ELF-1 (cell line): ENCODE measurements around the gene CDC42BPA.
"Not testable (repeated sequence)": the region's sequence is repeated elsewhere in the genome, so short reads cannot be mapped to it uniquely, and the experiment has no call there.

ENCODE experiments used
- DNase-seq: peaks from one replicate; pipeline ENCODE4 v3.0.0-alpha.2; 2016; ENCODE audit warnings: low read depth, low spot score

The CDC42BPA gene

DNA sequence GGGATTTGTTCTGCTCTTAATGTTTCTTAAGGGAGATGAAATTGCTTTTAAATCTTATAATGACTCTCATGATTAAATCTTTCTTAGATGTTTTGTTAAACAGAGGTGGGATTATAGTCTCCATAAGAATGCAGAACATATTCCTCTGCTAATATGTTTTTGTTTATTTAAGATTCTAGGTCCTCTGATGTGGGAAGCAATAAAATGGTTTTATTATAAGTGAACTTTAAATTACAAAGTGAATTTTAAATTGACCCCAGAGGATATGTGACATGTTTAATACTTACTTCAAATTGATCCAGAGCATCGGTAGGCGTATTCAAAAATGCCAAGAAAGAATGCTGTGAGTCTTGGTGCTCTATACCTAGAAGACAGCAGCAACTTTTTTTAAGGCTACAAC, 248.8 kb downstream of the CDC42BPA start:
- no peak for DNase-seq

- DNase-seq: no peak
Observed at GRCh38 chr1:227068883-227069282, 249.4 kb downstream of the CDC42BPA start.

DNA sequence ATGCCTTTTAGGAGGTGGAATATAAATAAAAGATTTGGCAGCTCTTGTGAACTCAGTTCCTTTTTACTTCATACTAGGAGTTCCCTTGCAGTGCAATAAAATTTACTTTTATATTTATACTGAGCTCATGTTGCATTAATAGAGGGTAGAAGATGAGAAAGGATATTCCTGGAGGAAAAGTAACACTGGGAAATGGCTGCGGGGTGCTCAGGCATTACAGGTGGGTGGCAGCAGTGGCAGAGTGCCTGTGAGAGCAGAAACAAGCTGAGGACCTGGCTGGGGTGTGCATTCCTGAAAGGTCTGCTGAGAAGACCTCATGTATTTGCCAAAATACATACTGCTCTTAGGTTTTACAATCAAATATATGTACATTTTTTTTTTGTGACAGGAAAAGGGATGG, 251.3 kb downstream of the CDC42BPA start:
- DNase-seq: no peak

DNA sequence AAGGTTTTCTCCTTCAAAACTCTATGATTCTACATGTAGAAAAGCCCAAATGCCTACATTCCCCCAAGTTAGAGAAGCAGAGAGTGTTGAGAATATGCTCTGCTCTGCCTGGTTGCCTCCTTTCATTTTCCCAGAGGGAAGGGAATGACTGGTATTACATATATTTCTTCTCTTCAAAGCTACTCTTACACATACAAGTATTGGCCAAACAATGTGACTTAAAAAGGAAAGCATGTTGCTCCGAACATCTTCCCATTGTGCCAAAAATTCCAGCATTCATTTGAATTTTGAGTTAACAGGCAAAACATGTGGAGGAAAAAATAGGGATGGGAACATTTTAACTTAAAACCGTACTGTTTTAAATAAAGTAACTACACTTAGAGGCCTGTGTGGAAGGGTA, 253.0 kb downstream of the CDC42BPA start:
- no peak for DNase-seq

DNA sequence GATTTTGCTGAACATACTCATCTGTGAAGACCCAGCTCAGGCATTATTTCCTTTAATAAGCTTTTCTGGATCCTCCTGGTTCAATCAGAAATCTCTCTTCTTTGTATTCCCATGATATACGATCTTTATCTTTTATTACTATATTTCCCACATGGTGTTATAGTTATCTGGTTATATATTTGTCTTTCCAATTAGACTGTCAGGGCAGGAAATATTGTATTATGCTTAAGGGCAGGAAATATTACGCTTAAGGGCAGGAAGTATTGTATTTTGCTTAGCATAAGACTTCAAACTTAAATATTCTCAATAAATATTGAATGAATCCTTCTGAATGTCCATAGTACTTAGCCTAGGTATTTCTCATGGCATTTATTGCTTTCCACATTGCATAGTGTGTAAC, 256.0 kb downstream of the CDC42BPA start:
- no peak for DNase-seq

DNA sequence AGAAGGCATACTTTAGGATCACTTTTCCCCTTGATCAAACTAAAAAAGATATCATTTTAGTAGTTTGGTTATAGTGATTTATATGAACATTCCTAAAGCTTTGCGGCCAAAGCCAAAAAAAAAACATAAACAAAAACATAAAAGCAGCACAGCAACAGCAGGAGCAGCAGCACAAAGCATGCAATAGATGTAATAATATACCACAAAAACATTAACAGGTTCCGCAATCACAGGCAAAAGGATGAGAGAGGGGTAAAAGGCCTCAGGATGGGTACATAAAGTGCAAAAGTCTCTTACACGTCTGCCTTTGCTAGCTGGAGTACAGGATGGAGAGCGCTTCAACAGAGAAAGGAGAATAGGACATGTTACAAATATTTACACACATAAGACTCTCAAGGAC, 259.2 kb downstream of the CDC42BPA start:
- DNase-seq: no peak

- DNase-seq: no peak
Observed at GRCh38 chr1:227058321-227058751, 260.0 kb downstream of the CDC42BPA start.

- no peak for DNase-seq
Observed at GRCh38 chr1:227049253-227049652, 269.0 kb downstream of the CDC42BPA start.

DNA sequence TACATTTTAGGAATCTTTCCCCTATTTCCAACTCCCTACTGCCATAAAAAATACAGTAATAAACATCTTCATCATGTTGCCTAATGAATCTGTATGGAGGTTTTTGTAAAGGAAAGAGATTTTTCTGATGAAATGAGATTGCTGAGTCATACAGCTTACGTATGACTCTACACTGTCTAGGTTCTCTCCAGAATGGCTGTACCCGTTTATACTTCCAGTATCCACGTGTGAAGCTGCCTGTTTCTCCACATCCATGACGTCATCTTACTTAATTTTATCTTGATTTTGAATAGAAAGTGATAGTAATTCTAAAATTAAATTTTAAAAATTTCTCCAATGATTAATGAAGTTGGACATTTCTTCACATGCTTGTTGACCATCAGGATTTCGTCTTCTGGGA, 274.5 kb downstream of the CDC42BPA start:
- no peak for DNase-seq

DNA sequence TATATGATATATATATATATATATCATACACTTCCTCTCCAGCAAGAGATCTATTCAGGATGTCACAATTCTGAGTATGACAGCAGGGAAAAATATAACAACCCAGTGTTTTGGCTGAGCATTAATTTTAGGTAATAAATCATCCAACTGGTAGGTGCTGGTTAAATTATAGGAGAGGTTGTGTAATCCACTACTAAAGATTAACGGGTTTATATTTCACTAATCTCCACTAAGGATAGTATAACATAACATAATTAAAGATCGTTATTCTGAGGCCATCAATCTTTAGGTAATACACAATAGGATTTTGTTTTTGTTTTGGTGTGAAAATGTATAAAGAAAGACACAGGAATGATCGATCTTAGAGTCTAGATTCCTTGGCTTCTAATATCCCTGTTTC, 276.0 kb downstream of the CDC42BPA start:
- no peak for DNase-seq

GRCh38 chr1:227038401-227038800, 279.9 kb downstream of the CDC42BPA start:
- DNase-seq: no peak

- DNase-seq: no peak
Observed at GRCh38 chr1:227037121-227037520, 281.2 kb downstream of the CDC42BPA start.

GRCh38 chr1:227035316-227035715, 283.0 kb downstream of the CDC42BPA start:
- no peak for DNase-seq

DNA sequence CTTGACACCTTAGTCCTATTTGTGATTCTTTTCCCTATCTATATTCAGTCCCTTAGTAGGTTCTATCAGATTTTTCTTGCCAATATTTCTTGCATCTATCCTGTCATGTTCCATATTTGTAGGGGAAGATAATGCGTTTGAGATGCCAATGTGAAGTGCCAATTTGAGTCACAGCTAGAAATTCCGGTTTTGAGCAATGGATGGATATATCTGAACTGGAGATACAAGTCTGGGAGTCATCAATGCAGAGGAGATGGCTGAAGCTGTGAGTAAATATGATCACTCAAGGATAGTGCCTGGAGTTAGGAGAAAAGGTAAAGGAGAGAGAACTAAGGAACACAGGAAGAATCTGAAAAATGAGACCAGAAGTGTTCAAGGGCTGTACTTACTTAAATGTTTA, 284.4 kb downstream of the CDC42BPA start:
- DNase-seq: no peak

- DNase-seq: peak; percentile 10
Observed at GRCh38 chr1:227032396-227032795, 285.9 kb downstream of the CDC42BPA start.

GRCh38 chr1:227016990-227017389, 301.3 kb downstream of the CDC42BPA start:
- DNase-seq: no peak

DNA sequence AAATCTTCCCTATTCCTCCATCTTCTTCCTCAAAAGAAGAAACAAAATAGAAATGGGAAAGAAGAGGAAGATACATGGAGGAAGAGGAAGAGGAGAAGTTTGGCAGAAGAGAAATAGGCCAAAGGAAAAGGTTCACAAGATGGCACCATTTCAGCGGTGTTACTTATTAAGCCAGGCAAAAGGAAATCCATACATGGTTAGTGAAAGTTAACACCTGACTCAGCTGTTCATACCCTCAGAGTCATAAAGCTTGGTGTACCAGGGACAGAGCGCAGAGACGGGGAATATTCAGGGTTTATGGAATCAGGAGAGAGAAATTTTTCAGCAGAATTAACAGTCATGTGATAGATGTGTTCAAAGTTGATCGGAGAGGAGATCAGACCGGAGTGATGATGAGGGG, 307.6 kb downstream of the CDC42BPA start:
- no peak for DNase-seq

DNA sequence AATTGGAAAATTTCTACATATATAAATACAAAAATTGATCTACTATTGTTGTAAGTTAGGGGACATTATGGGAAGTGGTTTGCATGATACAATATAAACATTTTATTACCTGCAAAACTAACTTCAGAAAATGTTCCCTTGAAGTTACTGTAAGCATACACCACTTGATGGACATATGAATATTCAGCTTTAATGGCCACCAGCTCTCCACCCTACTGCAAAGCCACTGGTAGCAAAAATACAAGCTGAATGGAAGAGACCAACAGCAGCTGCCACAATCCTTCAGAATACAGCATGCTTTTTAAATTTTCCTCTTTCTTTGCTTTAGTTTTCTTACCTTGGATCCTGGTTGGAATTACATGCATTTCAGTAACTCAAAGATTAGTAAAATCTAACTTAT, 308.4 kb downstream of the CDC42BPA start:
- no peak for DNase-seq

DNA sequence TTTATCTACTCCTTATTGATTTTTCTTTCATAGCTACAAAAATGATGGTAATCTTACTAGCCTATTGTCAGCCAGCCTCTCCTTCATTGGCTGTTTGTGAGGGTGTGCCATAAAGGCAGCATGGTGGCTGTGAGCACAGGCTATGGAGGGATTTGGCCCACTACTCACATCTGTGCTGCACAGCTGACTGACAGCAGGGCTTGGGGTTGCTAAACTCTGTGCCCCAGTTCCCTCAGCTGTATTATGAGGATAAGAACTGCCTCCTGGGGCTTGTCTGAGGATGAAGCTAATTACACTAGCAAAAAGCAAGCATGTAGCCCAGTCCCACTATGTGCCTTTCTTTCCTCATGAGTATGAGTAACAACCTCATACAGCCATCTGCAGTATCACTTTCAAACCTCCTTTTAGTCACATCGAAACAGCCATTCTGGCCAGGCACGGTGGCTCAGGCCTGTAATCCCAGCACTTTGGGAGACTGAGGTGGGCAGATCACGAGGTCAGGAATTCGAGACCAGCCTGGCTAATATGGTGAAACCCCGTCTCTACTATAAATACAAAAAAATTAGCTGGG, 312.0 kb downstream of the CDC42BPA start:
- DNase-seq: no peak

DNA sequence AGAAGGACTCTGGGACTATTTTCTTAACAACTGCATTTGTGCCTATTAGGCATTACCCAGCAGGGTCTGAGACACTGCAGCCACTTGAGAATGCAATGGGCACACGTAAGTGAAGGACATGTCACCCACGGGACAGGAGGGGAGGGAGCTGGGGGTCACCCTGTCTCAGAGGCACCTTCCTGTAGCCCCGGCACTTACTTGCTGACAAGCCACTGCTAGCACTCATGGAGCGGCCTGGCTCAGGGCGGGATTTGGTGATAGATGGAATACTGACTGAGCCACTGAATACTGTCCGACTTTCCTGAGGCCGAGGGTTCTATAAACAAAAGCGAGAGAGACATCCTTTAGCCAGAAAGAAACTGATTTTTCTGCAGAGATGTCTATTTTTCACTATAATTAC, 313.5 kb downstream of the CDC42BPA start:
- DNase-seq: no peak

- DNase-seq: no peak
Observed at GRCh38 chr1:227003165-227003564, 315.1 kb downstream of the CDC42BPA start.

DNA sequence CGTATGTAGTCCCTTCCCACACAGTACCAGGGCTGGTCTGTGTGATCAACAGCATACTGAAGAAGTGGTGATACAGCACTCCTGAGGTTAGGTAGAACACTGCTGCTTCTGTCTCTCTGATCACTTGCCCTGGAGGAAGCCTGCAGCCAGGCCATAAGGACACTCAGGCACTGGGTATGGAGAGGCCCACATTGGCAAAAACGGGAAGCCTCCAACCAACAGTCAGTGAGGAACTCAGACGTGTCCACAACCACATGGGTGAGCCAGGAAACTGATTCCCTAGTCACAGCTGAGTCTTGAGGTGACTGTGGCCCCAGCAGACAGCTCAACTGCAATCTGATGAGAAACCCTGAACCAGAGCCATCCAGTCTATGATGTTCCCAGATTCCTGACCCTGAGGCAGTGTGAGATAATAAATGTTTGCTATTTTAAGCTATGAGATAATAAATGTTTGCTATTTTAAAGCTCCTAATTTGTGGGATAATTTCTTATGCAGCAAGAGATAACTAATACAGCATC, 315.7 kb downstream of the CDC42BPA start:
- DNase-seq: no peak

- DNase-seq: not testable (repeated sequence)
Observed at GRCh38 chr1:226999579-226999978, 318.7 kb downstream of the CDC42BPA start.
